Immature natural killer cell (primary cell): Measurements from ENCODE around the gene SULT1A2. TPM values are rescaled to one million over a fixed set of nuclear protein-coding genes. Genes with fewer than 3 reads are reported as not detected.
A peak's percentile ranks its signal among the peaks of the same experiment; 100 is the strongest.
"Not testable (repeated sequence)": the region's sequence is repeated elsewhere in the genome, so short reads cannot be mapped to it uniquely, and the experiment has no call there.

ENCODE experiments used
- DNase-seq, 3 donors: peaks; one replicate each; pipeline ENCODE4 v3.0.0; 2022; ENCODE audit warnings: mixed read lengths in 1 of 3
- H3K27ac Mint-ChIP-seq, 6 donors: one replicate each; pipeline ENCODE4 v1.8.0; 2020; ENCODE audit warnings: mixed read lengths in 6 of 6, mild to moderate bottlenecking in 5 of 6, inconsistent platforms in 4 of 6, moderate library complexity in 3 of 6
- H3K27me3 Mint-ChIP-seq, 3 donors: one replicate each; pipeline ENCODE4 v1.8.0; 2020 to 2021; ENCODE audit warnings: low read depth in 3 of 3, mild to moderate bottlenecking in 3 of 3, mixed read lengths in 3 of 3, moderate library complexity in 3 of 3, inconsistent platforms in 1 of 3
- H3K36me3 Mint-ChIP-seq, 3 donors: one replicate each; pipeline ENCODE4 v1.8.0; 2020; ENCODE audit warnings: mixed read lengths in 3 of 3, inconsistent platforms in 2 of 3, mild to moderate bottlenecking in 2 of 3
- H3K4me1 Mint-ChIP-seq, 2 donors: one replicate each; pipeline ENCODE4 v1.8.0; 2020; ENCODE audit warnings: inconsistent platforms in 2 of 2, mild to moderate bottlenecking in 2 of 2, mixed read lengths in 2 of 2, moderate library complexity in 1 of 2
- H3K4me3 Mint-ChIP-seq, 5 donors: one replicate each; pipeline ENCODE4 v1.8.0; 2020; ENCODE audit warnings: mild to moderate bottlenecking in 5 of 5, mixed read lengths in 5 of 5, inconsistent platforms in 3 of 5, moderate library complexity in 3 of 5
- H3K9me3 Mint-ChIP-seq, 6 donors: one replicate each; pipeline ENCODE4 v1.8.0; 2020; ENCODE audit warnings: mild to moderate bottlenecking in 6 of 6, mixed read lengths in 6 of 6, inconsistent platforms in 4 of 6, moderate library complexity in 3 of 6
- polyA plus RNA-seq, 3 donors: library from polyadenylated mRNA; unstranded; fragments of 300-500 nt; fragmentation: Illumina TruSeq; gene quantifications; one replicate each; pipeline ENCODE4 v1.2.3, GENCODE V29; 2021

SULT1A2 gene
- polyA plus RNA-seq, 3 donors from 2014 or later, result 0.44 TPM; not detected in 2

GRCh38 chr16:28615486-28616223 lies 18.8 kb upstream of the SULT1A2 start:
- not testable (repeated sequence) for H3K4me3 Mint-ChIP-seq

GRCh38 chr16:28614561-28614960 lies 17.7 kb upstream of the SULT1A2 start:
- not testable (repeated sequence) for H3K36me3 Mint-ChIP-seq, H3K27ac Mint-ChIP-seq, H3K4me3 Mint-ChIP-seq, H3K9me3 Mint-ChIP-seq, H3K27me3 Mint-ChIP-seq, DNase-seq
- H3K4me1 Mint-ChIP-seq, result peaks cover 14 to 16% of the 10 kb centered on the region in 2 donors

More at GRCh38 chr16:28615486-28616223, 18.8 kb upstream of the SULT1A2 start:
- not testable (repeated sequence) for H3K36me3 Mint-ChIP-seq, H3K27ac Mint-ChIP-seq, H3K9me3 Mint-ChIP-seq, H3K27me3 Mint-ChIP-seq, H3K4me1 Mint-ChIP-seq
- DNase-seq, result peak in 2 of 3 donors; percentile 20 to 34

DNA sequence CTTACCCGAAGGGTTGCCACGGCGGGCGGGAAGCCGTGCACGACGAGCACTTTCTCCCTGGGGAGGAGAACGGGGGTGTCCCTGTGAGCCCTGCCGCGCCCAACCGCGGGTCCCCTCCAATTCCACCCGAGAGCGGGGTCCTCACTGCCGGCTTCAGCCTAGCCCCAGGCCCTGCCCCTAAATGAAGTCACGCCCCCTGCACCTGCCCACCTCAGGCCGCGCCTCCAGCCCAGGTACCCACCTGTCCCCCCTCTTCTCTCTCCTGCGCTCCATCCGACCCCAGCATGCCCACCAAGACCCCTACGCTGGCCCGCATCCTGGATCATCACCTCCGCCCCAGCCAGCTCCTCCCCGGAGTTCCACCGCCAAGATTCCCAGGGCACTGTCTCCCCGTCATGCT lies 17.1 kb upstream of the SULT1A2 start:
- H3K27me3 Mint-ChIP-seq, H3K4me3 Mint-ChIP-seq, DNase-seq, H3K9me3 Mint-ChIP-seq, H3K36me3 Mint-ChIP-seq, H3K27ac Mint-ChIP-seq: not testable (repeated sequence)
- peaks cover 16 to 20% of the 10 kb centered on the region in 2 donors for H3K4me1 Mint-ChIP-seq

DNA sequence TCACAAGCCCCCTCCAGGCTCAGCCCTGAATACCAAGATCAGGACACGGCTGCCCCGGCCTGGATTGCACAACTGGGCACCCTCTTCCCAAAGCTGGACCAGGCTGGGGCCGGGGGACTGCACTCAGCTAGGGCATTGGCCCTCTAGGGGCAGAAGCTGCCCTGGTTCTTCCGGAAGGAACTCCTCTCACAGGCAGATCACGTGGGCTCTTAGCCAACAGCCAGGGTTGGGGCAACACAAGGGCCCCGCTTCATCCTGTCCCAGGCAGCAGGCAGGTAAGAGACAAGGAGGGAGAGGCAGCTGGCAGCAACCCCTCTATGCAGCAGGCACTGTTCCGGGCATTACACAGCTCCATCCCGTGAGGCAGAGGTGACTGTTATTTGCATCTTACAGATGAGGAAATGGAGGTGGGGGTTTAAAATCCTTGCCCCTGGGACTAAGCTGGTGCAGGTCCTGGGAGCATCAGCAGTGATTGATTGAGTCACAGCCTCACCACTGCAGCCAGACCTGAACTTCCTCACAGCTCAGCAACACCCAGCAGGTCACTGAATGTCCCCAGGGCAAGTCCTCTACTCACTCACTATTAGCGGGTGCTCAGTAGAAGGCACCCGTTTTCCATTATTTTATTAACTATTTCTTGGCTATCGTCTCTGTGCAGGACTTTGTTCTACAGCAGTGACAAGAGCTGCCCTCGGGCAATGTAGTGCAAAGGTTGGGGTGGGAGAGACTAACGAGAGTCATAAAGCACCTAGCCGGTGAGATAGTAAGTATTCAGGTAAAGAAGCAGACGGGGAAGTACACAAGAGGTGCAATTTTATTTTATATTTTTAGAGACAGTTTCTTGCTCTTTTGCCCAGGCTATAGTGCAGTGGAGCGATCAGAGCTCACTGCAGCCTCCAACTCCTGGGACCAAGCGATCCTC lies 15.8 kb upstream of the SULT1A2 start:
- not testable (repeated sequence) for H3K27me3 Mint-ChIP-seq, H3K27ac Mint-ChIP-seq, H3K4me3 Mint-ChIP-seq, H3K36me3 Mint-ChIP-seq, H3K9me3 Mint-ChIP-seq, DNase-seq
- peaks cover 16 to 20% of the 10 kb centered on the region in 2 donors for H3K4me1 Mint-ChIP-seq

DNA sequence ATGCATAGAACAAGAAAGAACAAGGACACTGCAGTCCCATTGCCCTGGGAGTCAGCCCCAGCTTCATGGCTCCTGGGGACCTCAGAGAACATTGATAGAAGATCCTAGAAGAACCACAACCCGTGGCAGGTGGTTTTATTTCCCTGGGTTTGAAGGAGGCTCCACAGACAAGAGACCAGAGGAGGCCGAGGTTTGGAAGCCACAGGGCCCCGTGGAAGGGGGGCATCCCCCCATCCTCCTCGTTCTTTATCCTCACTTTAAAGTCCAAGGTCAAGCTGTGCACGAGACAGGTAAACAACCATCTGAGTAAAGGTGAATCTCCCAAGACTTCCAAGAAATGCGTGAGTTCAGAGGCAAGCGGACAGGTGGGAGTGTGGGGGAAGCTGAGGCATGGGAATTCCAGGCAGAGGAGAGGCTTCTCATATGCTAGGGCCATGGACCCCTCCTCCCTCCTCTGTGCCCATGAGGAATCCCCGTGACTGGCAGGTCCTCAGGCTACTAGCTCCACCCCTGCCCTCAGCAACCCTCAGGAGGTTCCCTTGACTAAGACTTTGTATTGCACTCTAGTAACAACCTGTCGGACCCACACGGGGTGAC lies 13.8 kb upstream of the SULT1A2 start:
- H3K9me3 Mint-ChIP-seq, result no peaks in the 10 kb centered on the region
- H3K36me3 Mint-ChIP-seq, result no peaks in the 10 kb centered on the region
- peaks cover 16% of the 10 kb centered on the region in 2 donors for H3K4me1 Mint-ChIP-seq
- no peak for DNase-seq
- no peak overlapping the region for H3K4me3 Mint-ChIP-seq
- H3K27me3 Mint-ChIP-seq, result peaks cover 0 to 1% (median 0%) of the 10 kb centered on the region in 3 donors
- H3K27ac Mint-ChIP-seq, result peak overlapping the region in 2 of 6 donors; percentile 1 to 4

GRCh38 chr16:28609631-28610594 lies 13.1 kb upstream of the SULT1A2 start, which contains the start of gene SULT1A1:
SULT1A1 (minus strand) TSS chr16:28610044; CDS start chr16:28608855, 1,189 bp downstream.
- no peak within 1 kb of the TSS for H3K4me3 Mint-ChIP-seq
- H3K9me3 Mint-ChIP-seq, result no peaks in the 10 kb centered on the region
- DNase-seq, result peak in 1 of 3 donors; percentile 9
- H3K4me1 Mint-ChIP-seq, result peaks cover 15 to 16% of the 10 kb centered on the region in 2 donors
- peak within 1 kb of the TSS in 1 of 6 donors; percentile 4 for H3K27ac Mint-ChIP-seq
- H3K36me3 Mint-ChIP-seq, result no peaks in the 10 kb centered on the region
- no peaks in the 10 kb centered on the region for H3K27me3 Mint-ChIP-seq

GRCh38 chr16:28608867-28609596 lies 12.2 kb upstream of the SULT1A2 start:
- peaks cover 15 to 16% of the 10 kb centered on the region in 2 donors for H3K4me1 Mint-ChIP-seq
- DNase-seq, H3K27ac Mint-ChIP-seq, H3K36me3 Mint-ChIP-seq, H3K27me3 Mint-ChIP-seq, H3K9me3 Mint-ChIP-seq, H3K4me3 Mint-ChIP-seq: not testable (repeated sequence)

DNA sequence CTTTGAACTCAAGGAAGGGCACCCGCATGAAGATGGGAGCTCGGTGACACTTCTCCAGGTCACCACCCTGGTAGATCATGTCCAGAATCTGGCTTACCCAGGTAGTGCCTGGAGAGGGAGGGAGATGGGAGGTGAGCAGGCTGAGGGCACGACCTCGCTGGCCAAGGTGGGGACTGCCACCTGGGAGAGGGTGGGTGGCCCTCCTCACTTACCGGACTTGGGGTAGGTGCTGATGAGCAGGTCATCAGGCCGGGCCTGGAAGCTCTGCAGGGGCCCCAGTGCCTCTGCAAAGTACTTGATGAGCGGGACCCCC lies 11.6 kb upstream of the SULT1A2 start:
- H3K36me3 Mint-ChIP-seq, H3K4me3 Mint-ChIP-seq, H3K27me3 Mint-ChIP-seq, DNase-seq, H3K9me3 Mint-ChIP-seq, H3K27ac Mint-ChIP-seq: not testable (repeated sequence)
- peaks cover 15 to 16% of the 10 kb centered on the region in 2 donors for H3K4me1 Mint-ChIP-seq

DNA sequence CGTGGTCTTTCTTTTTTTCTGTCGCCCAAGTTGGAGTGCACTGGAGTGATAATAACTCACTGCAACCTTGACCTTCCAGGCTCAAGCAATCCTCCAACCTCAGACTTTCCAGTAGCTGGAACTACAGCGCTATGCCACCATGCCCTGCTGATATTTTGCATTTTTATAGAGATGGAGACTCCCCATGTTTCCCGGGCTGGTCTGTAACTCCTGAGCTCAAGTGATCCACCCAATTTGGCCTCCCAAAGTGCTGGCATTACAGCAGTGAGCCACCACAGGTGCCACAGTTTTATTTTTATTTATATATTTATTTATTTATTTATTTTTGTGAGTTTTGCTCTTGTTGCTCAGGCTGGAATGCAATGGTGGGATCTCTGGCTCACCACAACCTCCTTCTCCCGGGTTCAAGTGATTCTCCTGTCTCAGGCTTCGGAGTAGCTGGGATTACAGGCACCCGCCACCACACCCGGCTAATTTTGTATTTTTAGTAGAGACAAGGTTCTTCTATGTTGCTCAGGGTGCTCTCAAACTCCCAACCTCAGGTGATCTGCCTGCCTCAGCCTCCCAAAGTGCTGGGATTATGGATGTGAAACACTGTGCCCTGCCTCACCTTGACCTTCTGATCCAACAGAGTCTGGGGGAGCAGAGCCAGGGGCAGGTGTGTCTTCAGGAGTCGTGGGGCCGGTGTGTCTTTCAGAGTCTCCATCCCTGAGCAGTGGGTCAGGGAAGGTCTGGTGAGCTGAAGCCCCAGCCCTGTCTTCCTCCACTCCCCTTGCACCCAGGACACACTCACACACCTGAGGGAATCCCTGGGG lies 11.0 kb upstream of the SULT1A2 start:
- peaks cover 15 to 16% of the 10 kb centered on the region in 2 donors for H3K4me1 Mint-ChIP-seq
- H3K27ac Mint-ChIP-seq, DNase-seq, H3K36me3 Mint-ChIP-seq, H3K27me3 Mint-ChIP-seq, H3K4me3 Mint-ChIP-seq, H3K9me3 Mint-ChIP-seq: not testable (repeated sequence)

DNA sequence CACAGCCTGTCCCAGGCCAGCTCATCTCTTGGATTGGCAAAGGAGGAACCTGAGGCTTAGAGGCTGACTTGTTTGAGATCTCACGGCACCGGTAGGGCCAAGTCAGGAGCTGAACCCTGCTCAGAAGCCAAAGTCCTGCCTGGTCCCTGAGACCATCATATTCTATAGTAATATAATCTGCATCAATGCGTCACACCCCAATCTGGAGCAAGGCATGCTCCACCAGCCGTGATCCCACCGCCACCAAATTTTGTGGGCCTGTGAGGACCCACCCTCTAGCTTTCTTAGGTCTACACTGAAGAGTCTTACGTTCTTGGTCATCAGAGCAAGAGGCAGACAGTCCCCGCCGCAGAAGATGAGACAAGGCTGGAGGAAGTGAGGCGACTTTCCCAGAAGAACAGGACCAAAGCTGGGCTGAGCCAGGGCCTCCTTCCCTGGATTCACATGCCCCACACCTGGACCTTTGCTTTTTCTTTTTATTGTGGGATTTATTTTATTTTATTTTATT lies 10.3 kb upstream of the SULT1A2 start:
- H3K9me3 Mint-ChIP-seq, result no peaks in the 10 kb centered on the region
- H3K27ac Mint-ChIP-seq, result no peak overlapping the region
- no peak for DNase-seq
- peaks cover 15 to 16% of the 10 kb centered on the region in 2 donors for H3K4me1 Mint-ChIP-seq
- no peak overlapping the region for H3K4me3 Mint-ChIP-seq
- H3K27me3 Mint-ChIP-seq, result no peaks in the 10 kb centered on the region
- H3K36me3 Mint-ChIP-seq, result no peaks in the 10 kb centered on the region

DNA sequence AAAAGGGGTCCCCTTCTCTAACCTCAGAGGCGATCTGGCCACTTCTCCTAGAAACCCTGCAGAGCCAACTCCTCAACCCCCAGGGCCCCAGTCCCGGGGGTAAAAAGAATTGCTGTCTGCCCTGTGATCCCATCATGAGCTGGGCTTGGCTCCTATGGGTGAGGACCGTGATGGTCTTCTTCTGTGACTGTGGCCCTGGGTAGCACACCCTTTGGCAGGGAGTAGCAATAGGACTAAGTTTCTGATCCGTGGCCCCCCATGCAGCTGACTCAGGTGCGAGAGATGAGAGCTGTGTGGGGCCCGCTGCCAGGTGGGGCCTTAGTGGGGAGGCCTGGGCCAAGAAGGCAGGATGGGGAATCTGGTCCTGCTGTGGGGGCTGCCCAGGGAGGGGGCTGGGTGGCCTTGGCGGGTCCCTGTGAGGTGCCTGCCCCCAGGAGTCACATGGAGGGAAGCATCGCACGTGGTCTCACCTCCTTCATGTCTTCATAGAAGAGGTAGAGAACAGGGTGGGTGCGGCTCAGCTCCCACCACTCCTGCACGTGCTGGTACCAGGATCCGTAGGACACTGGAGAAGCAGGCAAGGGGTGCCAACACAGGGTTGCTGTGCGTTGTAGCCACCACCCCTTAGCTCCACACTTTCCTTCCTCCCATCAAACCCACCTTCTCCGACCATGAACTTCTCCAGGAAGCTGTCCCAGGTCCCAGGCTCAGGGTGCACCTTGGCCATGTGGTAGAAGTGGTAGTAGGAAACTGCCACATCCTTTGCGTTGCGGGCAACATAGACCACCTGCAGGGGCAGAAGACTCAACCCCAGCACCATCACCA lies 9.7 kb upstream of the SULT1A2 start:
- Mint-ChIP-seq H3K4me1 (peaks cover 15 to 16% of the 10 kb centered on the region in 2 donors), H3K4me3 (no peak overlapping the region), H3K27ac (no peak overlapping the region), H3K36me3 (no peaks in the 10 kb centered on the region), H3K9me3 (no peaks in the 10 kb centered on the region), H3K27me3 (no peaks in the 10 kb centered on the region)
- DNase-seq, result no peak
